Aorta (tissue), 5 donors: Measurements from ENCODE around the gene GAB2. TPM values are rescaled to one million over a fixed set of nuclear protein-coding genes. Genes with fewer than 3 reads are reported as not detected.
A peak's percentile ranks its signal among the peaks of the same experiment; 100 is the strongest.
"Not testable (repeated sequence)": the region's sequence is repeated elsewhere in the genome, so short reads cannot be mapped to it uniquely, and the experiment has no call there.

Source experiments
- ATAC-seq: fragments of 200-7000 bp; cut with Tn5 transposase; one replicate; pipeline ENCODE4 v1.9.1; 2022; ENCODE audit warnings: moderate library complexity; ENCODE audit not compliant: low FRiP score
- DNase-seq, 2 donors: peaks; one replicate each; pipeline ENCODE4 v3.0.0-alpha.2; 2020
- H3K27ac ChIP-seq, 2 donors: one replicate each; pipeline ENCODE4 v1.5.1; 2013; ENCODE audit warnings: low read length in 2 of 2, mild to moderate bottlenecking in 2 of 2, moderate library complexity in 2 of 2, control low read depth in 1 of 2, inconsistent platforms in 1 of 2, low read depth in 1 of 2
- H3K27me3 ChIP-seq, 2 donors: one replicate each; pipeline ENCODE4 v1.6.1; 2013; ENCODE audit warnings: control low read depth in 1 of 2, low read length in 1 of 2, mild to moderate bottlenecking in 1 of 2, moderate library complexity in 1 of 2; ENCODE audit not compliant: insufficient read depth in 2 of 2, control insufficient read depth in 1 of 2
- H3K36me3 ChIP-seq, 2 donors: one replicate each; pipeline ENCODE4 v1.6.1; 2013; ENCODE audit warnings: control low read depth in 1 of 2, low read length in 1 of 2, mild to moderate bottlenecking in 1 of 2; ENCODE audit not compliant: insufficient read depth in 2 of 2, control insufficient read depth in 1 of 2
- H3K4me1 ChIP-seq, 2 donors: one replicate each; pipeline ENCODE4 v1.6.1; 2013; ENCODE audit warnings: low read length in 2 of 2, control low read depth in 1 of 2, mild to moderate bottlenecking in 1 of 2, moderate library complexity in 1 of 2; ENCODE audit not compliant: insufficient read depth in 2 of 2, control insufficient read depth in 1 of 2
- H3K4me3 ChIP-seq, 2 donors: one replicate each; pipeline ENCODE4 v1.5.1; 2013; ENCODE audit warnings: low read length in 2 of 2, control low read depth in 1 of 2, mild to moderate bottlenecking in 1 of 2
- H3K9me3 ChIP-seq: one replicate; pipeline ENCODE4 v1.6.1; 2013; ENCODE audit warnings: mild to moderate bottlenecking, low read length; ENCODE audit not compliant: control insufficient read depth
- WGBS, 2 donors: extraction: QIAGEN DNeasy Blood & Tissue Kit; methylation state at CpG; one replicate each; pipeline ENCODE4 v1.1.7; 2013; 5-methylcytosine and 5-hydroxymethylcytosine counted together
- intact Hi-C, 2 donors: fragments of 100-400 bp; cut with DNase I; formaldehyde crosslinking; loops; one replicate each; pipeline versions ENCODE4 v1.14.2 to v1.15.0; 2022
- polyA plus RNA-seq, 2 donors: library from polyadenylated mRNA; stranded (reverse); fragments of 200-250 nt; gene quantifications; one replicate each; pipeline ENCODE4 v1.2.3, GENCODE V29; 2013
- total RNA-seq, 2 donors: library from RNA; stranded (reverse); fragmentation: NEBNext Ultra II Directional; extraction: Animal tissue kit (Norgen Biotek cat#: 25700); gene quantifications; one replicate each; pipeline ENCODE4 v1.2.1, GENCODE V29; 2021
- donor health status: healthy with polysubstance abuse.
- donor health status: Bipolar disorder and iron deficiency.
- donor health status: DM: no; HTN: no; CAD: no.
- donor health status: DM: no; HTN: no; CAD: no.
- donor health status: DM: yes; HTN: yes; CAD: no.

The GAB2 gene
- total and polyA plus RNA-seq, 4 donors: 19.3 to 82.6 (median 55.2) TPM

DNA sequence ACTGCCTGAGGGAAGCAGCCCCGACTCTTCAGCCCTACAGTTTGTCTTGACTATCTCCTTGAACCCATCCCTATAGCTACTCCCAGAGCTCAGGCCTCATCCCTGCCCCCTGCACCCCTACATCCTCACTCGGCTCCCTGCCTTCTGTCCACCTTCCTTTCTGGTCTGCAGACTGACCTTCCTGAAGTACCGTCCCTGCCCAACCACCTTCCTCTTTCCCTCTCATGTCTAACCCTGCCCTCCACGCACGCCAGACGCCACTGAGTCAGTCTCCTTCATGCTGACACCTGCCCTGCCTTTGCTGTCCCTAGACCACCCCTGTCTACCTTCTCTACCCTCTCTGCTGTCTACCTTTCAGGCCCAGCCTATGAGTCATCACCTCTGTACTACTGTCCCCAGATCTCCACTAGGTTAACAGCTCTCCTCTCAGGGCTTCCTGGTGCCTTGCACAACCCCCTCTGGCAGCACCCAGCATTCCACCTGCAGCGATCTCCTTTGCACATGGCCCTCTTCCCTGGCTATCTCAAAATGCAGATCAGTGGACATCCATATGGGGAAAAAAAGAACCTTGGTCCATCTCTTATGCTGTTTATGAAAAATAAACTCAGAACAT is 238.1 kb downstream of the GAB2 start:
- no peak overlapping the region for H3K4me3 ChIP-seq
- no peak for ATAC-seq
- peak overlapping the region in 1 of 2 donors; percentile 4 for H3K27ac ChIP-seq
- peak in 1 of 2 donors; percentile 37 for DNase-seq
- peaks cover 0 to 7% of the 10 kb centered on the region in 2 donors for H3K4me1 ChIP-seq
- 88 to 89% methylated on average over 7 of the region's 7 CpGs for WGBS, 2 donors
- H3K27me3 ChIP-seq: no peaks in the 10 kb centered on the region
- intact Hi-C loops: no loop called here
- H3K36me3 ChIP-seq: no peaks in the 10 kb centered on the region
- H3K9me3 ChIP-seq: no peaks in the 10 kb centered on the region

DNA sequence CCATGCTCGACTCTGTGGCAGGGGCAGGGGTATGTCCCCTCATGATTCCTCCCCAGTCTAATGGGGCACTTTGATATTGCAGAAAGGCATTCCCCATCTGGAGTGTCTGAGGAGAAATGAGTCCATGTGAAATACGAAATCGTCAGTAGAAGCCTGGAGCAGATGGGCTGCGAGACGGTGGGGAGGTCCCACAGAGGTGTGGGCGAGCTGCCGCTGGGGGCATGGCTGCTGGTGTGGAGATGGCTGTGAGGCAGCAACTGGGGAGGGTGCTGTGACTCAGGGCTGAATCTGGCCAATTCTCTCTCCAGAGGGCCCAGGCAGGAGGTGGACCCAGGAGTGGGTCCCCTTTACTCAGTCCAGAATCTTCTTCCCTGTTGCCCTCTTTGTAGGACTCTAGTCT is 240.4 kb downstream of the GAB2 start:
- H3K27ac ChIP-seq: no peak overlapping the region
- DNase-seq (peak in 1 of 2 donors; percentile 21), ATAC-seq (peak; percentile 23)
- H3K36me3 ChIP-seq: peaks cover 2 to 3% of the 10 kb centered on the region in 2 donors
- peaks cover 0 to 7% of the 10 kb centered on the region in 2 donors for H3K4me1 ChIP-seq
- WGBS, 2 donors: 86 to 89% methylated on average over 7 of the region's 7 CpGs
- no peaks in the 10 kb centered on the region for H3K9me3 ChIP-seq
- intact Hi-C loops: no loop called here
- H3K4me3 ChIP-seq: no peak overlapping the region
- H3K27me3 ChIP-seq: no peaks in the 10 kb centered on the region

DNA sequence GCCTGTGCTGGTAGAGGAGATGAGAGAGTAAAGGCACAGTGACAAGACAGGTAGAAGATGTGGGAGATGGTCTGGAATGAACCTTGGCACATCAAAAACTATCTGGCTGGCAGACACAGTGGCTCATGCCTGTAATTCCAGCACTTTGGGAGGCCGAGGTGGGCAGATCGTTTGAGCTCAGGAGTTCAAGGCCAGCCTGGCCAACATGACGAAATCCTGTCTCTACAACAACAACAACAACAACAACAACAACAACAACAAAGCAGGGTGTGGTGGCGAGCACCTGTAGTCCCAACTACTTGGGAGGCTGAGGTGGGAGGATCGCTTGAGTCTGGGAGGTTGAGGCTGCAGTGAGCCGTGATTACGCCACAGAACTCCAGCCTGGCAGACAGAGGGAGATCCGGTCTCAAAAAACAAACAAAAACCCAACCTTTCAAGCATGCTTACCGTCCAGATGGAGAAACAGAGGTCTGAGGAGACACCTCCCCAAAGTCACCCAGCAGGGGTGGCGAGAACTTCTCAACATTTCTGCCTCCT is 240.9 kb downstream of the GAB2 start:
- H3K4me1 ChIP-seq: peaks cover 0 to 7% of the 10 kb centered on the region in 2 donors
- no peak overlapping the region for H3K27ac ChIP-seq
- no peak overlapping the region for H3K4me3 ChIP-seq
- no peaks in the 10 kb centered on the region for H3K9me3 ChIP-seq
- no peaks in the 10 kb centered on the region for H3K27me3 ChIP-seq
- 88 to 90% methylated on average over 10 of the region's 10 CpGs for WGBS, 2 donors
- DNase-seq: peak in 1 of 2 donors; percentile 18
- intact Hi-C loops: no loop called here
- peaks cover 2 to 3% of the 10 kb centered on the region in 2 donors for H3K36me3 ChIP-seq
- no peak for ATAC-seq

DNA sequence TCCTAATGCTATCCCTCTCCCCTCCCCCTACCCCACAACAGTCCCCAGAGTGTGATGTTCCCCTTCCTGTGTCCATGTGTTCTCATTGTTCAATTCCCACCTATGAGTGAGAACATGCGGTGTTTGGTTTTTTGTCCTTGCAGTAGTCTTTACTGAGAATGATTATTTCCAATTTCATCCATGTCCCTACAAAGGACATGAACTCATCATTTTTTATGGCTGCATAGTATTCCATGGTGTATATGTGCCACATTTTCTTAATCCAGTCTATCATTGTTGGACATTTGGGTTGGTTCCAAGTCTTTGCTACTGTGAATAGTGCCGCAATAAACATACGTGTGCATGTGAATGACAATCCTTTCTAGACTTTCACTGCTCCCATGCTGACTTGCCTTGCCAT is 241.8 kb downstream of the GAB2 start:
- H3K4me3 ChIP-seq, ATAC-seq, DNase-seq, H3K36me3 ChIP-seq, intact Hi-C loops, H3K27ac ChIP-seq, H3K9me3 ChIP-seq, H3K27me3 ChIP-seq, H3K4me1 ChIP-seq: not testable (repeated sequence)
- WGBS, 2 donors: 96 to 97% methylated on average over 3 of the region's 3 CpGs

DNA sequence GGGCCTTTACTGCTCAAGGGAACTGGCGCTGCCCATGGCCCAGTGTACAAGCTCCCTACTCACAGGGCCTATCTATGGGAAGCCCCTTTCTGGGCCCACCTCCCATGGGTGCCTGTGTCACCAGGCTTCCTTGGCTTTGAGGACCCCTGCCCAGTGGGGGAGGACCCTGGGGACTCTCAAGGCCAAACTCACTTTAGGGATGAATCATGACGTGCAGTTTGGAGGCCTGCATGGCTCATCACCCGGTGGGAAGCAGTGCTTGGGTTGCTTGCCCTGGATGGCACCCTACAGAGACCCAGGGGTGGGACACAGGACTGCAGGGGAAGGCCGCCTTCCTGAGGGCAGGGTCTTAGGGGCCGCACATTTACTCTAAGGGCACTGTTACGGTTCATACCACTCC is 245.7 kb downstream of the GAB2 start:
- H3K27ac ChIP-seq: peak overlapping the region; percentile 37 to 71
- WGBS, 2 donors: 89 to 92% methylated on average over 6 of the region's 6 CpGs

DNA sequence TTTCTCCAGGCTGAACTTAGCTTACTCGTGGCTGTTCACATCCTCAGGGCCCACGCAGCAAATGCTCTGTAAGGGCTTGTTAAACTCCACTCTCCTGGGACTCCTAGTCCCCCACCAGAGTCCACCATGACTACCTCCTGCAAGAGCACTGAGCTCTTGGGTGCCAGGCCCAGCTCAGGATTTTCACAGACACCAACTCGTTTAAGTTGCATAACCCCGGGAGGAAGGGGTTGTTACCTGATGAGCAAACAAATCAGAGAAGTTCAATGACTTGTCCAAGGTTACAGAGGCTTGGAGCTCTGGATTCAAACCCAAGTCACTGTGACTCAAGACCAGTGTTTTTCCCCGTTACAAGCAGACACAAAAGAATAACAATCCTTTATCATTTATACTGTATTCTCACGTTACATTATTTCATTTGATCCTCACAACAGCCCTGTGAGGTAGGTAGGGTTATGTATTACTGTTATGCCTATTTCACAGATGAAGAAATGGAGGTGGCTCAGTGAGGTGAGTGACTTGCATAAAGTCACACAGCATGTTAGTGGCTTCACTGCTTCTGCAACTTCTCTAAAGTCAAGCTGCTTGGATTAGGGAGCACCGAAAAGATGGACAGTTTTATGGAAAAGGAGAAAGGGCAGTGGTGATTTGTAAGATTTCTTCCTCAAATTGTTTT is 246.6 kb downstream of the GAB2 start:
- no peak for DNase-seq
- peaks cover 2 to 3% of the 10 kb centered on the region in 2 donors for H3K36me3 ChIP-seq
- no peak for ATAC-seq
- 56 to 65% methylated on average over 7 of the region's 7 CpGs for WGBS, 2 donors
- intact Hi-C loops: no loop called here
- peak overlapping the region; percentile 8 to 94 for H3K27ac ChIP-seq
- H3K4me3 ChIP-seq: no peak overlapping the region
- H3K27me3 ChIP-seq: no peaks in the 10 kb centered on the region
- H3K9me3 ChIP-seq: no peaks in the 10 kb centered on the region
- H3K4me1 ChIP-seq: peaks cover 0 to 5% of the 10 kb centered on the region in 2 donors

More for the DNA sequence above, 245.7 kb downstream of the GAB2 start:
- intact Hi-C loops: loop anchor here in 1 of 2 donors (2.0 kb wide), 1 partner anchor 15 kb away; no protein-coding TSS in a partner anchor
- Histone ChIP-seq H3K36me3 (peaks cover 2 to 3% of the 10 kb centered on the region in 2 donors), H3K4me1 (peaks cover 0 to 5% of the 10 kb centered on the region in 2 donors), H3K27me3 (no peaks in the 10 kb centered on the region), H3K4me3 (no peak overlapping the region), H3K9me3 (no peaks in the 10 kb centered on the region)
- DNase-seq (peak in 1 of 2 donors; percentile 43), ATAC-seq (no peak)

DNA sequence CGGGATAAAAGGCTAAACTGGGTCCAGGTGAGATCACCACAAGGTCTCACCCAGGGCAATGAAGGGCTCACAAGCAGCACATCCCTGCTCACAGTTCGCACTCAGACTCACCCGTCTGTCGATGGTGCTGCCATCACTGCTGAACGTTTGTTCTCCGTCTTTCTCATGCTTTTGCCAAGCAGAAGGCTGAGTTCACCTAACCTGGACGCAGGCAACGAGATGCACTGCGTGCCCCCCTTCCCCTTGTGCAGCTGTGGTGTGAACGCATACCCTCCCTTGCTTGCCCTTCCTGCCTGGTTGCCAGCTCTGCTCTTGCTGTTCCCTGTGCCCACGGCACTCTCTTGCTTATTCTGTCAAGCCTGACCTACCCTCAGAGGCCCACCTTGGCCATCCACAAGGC is 247.2 kb downstream of the GAB2 start:
- H3K27ac ChIP-seq: peak overlapping the region; percentile 8 to 94
- DNase-seq: peak; percentile 21 to 63
- intact Hi-C loops: no loop called here

DNA sequence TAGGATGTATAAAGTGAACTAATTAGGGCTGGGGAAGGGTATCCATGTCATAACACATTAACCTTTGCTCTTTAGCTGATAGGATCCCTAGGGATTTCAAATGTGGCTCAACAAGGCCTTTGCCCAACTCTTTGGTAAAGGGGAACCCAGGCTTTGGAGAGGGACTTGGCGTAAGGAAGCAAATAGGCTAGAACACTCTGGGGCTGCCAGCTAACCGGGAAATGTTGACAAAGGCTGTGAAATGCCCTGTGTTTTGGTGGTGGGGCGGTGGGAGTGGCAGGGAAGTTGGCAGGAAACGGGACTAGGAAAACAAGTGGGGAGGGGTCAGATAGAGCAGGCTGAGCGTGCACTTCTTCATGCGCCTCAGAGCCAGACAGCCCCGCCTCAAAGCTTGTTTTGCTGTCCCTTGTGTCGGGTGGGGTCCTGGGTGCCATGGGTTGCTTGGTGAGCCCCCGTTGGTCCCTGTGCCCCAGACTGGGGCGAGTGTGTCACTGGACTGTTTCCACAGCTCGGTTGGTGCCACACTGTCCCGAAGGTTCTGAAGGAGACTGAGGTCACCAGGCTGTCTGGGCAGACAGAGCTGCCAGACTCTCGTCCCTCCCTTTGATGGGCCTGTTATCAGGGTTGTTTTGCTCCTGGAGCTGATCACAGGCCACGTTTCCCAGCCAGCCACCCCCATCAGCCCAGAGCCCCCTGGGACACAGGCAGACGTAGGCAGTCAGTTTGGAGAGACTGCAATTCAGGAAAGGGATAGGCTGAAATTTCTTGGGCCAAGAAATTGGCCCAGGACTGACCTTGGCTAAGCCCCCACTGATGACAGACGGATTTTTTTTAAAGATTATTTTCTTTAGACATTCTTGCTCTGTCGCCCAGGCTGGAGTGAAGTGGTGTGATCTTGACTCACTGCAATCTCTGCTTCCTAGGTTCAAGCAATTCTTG is 248.8 kb downstream of the GAB2 start:
- Histone ChIP-seq H3K9me3 (no peaks in the 10 kb centered on the region), H3K27me3 (no peaks in the 10 kb centered on the region), H3K36me3 (peaks cover under 1 to 2% of the 10 kb centered on the region in 2 donors), H3K4me1 (peaks cover under 1 to 10% of the 10 kb centered on the region in 2 donors), H3K4me3 (no peak overlapping the region), H3K27ac (peak overlapping the region; percentile 89 to 99)
- DNase-seq: peak; percentile 96
- ATAC-seq: peak; percentile 93
- WGBS, 2 donors: 4 to 8% methylated on average over 17 of the region's 17 CpGs
- intact Hi-C loops: loop anchor here in 1 of 2 donors (1.0 kb wide), 1 partner anchor 19 kb away; the partner anchor contains the start of genes KCTD21 and USP35

More for the DNA sequence above, 247.2 kb downstream of the GAB2 start:
- H3K9me3 ChIP-seq: no peaks in the 10 kb centered on the region
- WGBS, 2 donors: 62 to 66% methylated on average over 11 of the region's 11 CpGs
- ATAC-seq: no peak
- peaks cover 2 to 3% of the 10 kb centered on the region in 2 donors for H3K36me3 ChIP-seq
- peaks cover 0 to 5% of the 10 kb centered on the region in 2 donors for H3K4me1 ChIP-seq
- no peaks in the 10 kb centered on the region for H3K27me3 ChIP-seq
- no peak overlapping the region for H3K4me3 ChIP-seq
